Activated CD4-positive, alpha-beta T cell treated with anti-CD3 and anti-CD28 coated beads, Interleukin-2, amount 50 U/mL, for 16 hours (primary cell): ENCODE data around the gene TNRC18.
"Not testable (repeated sequence)": the region's sequence is repeated elsewhere in the genome, so short reads cannot be mapped to it uniquely, and the experiment has no call there.

Source experiments
- DNase-seq: peaks from one replicate; pipeline ENCODE4 v3.0.0-alpha.2; 2020

Gene TNRC18, protein sequence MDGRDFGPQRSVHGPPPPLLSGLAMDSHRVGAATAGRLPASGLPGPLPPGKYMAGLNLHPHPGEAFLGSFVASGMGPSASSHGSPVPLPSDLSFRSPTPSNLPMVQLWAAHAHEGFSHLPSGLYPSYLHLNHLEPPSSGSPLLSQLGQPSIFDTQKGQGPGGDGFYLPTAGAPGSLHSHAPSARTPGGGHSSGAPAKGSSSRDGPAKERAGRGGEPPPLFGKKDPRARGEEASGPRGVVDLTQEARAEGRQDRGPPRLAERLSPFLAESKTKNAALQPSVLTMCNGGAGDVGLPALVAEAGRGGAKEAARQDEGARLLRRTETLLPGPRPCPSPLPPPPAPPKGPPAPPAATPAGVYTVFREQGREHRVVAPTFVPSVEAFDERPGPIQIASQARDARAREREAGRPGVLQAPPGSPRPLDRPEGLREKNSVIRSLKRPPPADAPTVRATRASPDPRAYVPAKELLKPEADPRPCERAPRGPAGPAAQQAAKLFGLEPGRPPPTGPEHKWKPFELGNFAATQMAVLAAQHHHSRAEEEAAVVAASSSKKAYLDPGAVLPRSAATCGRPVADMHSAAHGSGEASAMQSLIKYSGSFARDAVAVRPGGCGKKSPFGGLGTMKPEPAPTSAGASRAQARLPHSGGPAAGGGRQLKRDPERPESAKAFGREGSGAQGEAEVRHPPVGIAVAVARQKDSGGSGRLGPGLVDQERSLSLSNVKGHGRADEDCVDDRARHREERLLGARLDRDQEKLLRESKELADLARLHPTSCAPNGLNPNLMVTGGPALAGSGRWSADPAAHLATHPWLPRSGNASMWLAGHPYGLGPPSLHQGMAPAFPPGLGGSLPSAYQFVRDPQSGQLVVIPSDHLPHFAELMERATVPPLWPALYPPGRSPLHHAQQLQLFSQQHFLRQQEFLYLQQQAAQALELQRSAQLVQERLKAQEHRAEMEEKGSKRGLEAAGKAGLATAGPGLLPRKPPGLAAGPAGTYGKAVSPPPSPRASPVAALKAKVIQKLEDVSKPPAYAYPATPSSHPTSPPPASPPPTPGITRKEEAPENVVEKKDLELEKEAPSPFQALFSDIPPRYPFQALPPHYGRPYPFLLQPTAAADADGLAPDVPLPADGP (N-terminal part only)

DNA sequence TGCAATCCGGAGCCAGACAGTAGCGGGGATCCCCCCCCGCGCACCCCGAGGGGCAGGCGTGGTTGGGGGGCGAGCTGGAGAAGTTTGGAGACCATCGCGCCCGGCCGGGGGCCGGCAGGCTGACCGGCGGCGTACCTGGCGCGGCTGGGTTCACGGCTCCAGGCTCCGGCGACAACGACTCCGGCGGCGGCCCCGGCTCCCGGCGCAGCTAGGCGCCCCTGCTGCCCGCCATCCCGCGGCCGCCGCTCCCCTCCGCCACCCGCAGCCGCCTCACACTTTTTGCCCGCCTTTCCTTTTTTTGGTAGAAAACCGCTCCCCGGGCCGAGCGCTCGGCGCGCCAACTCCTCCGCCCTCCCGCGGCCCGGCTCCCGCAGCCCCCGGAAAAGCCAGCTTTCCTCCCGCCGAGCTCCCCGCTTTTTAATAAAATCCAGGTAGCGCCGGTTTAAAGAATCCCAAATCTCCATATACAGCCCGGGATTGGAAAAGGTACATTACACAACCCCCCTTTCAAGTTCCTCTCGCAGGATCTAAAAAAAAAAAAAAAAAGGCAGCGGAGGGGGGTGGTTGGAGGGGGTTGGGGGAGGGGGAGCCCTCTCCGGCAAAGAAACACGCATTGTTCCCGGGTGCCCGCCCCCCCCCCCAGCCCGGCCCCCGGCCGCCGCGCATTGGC, at the start of gene TNRC18:
TSS of gene TNRC18 (minus strand) at position 529 of the 670 bp plus-strand sequence. CDS start 2,588 bp downstream, outside the sequence.
- DNase-seq = no peak

DNA sequence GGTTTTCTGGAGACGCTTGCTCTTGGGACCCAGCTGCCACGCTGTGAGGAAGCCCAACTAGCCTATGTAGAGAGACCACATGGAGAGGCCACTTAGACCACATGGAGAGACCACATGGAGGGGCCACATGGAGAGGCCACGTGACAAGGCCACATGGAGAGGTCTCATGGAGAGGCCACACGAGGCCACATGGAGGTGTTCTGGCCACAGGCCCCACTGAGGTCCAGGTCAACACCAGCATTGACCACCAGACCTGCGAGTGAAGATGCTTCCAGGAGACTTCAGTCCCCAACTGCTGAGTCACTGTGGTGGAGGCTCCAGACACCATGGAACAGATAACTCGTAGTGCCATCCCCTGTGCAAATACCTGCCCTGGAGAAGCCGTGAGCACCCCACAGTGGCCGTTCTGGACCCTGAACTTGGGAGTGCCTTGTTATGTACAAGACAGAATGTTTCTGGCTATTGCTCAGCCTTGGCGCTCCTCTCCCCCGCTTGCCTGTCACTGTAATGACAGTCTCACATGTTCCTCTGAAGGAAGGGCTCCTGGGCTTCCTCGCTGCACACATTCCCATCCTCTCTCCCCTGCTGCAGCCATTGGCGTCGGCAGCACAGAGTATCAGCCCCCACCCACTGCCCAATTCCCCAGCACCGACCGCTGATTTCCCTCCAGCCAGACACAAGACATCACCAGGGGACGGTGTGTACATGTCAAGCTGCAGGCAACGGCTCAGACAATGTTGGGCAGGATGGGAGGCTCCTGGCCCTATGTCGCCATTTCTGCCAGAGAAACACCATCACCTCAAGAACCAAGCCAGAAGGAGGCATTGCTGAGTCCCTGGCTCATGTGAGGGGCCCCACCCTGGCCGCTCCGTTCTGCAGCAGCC, 49.0 kb upstream of the TNRC18 start:
- no peak for DNase-seq

DNA sequence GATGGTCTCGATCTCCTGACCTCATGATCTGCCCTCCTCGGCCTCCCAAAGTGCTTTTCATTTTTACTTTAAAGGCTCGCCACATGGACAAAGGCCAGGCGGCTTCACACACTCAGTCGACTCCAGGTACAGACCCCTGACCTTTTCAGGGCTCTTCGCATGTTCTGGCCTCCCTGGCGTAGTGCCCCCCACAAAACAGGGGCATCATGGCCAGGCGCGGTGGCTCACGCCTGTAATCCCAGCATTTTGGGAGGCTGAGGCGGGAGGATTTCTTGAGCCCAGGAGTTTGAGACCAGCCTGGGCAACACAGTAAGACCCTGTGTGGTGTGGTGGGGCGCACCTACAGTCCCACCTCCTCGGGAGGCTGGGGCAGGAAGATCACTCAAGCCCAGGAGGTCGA, 48.0 kb upstream of the TNRC18 start:
- not testable (repeated sequence) for DNase-seq

DNA sequence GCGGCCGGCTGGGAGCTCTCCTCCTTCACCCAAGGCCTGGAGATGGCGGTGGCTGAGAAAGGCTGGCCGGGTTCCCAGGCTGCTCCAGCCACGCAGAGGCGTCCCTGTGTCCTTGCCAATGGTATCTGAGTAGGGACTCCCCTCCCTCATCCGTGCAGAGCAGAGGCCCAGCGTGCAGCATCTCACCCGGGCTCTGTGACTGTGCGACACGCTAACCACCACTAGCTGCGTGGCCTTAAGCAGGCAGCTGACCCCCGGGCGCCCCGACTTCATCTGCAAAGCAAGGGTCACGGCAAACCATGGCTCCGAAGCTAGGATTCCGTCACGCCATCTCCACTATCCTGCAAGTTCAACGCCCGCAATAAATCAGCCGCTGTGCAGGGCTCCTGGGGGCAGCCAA, 47.2 kb upstream of the TNRC18 start:
- no peak for DNase-seq

DNA sequence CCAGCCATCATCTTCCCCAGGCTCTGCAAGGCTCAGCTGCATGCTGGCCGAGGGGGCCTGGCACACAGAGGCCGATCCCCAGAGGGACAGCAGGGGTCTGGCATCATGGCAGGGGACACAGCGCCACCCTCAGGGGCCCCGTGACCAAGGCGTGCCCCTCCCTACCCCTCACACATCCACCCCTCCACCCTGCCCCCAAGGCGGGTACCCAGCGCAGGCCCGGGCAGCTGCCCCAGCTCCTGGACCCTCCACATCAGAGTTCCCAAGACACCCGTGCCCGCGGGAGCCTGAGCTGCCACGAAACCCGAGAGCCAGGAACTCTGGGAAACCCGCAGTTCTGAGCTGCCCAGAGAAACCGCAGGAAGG, 46.5 kb upstream of the TNRC18 start:
- no peak for DNase-seq

DNA sequence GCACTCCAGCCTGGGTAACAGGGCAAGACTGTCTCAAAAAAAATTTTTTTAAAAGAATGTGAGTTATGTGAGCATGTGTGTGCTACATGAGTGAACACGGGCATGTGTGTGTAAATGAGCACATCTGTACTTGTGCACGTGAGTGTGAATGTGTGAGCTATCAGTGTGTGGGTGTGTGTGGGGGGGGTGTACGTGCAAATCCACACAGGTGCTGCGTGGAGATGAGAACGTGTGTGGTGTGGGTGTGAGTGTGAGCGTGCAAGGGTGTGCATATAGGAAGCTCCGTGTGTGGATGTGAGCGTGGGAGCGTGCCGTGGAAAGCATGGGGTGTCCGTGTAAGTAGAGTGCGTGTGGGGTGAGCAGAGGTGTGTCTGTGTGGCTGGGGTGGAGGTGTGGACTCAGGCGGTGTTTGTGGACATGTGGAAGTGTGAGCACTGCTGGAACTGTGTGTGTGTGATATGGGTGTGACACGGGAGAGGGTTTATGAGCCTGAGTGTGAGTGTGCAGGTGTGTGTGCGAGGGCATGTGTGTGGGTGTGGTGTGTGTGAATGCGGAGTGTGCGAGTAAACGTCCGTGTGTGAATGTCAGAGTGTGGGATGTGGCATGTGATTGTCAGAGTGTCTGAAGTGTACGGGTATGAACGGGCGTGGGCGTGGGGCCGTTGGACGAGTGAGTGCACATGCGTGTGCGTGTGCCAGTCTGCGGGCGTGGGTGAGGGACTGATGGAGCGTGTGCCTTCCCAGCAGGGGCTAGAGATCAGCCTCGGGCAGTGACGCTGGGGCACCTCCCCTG, 45.9 kb upstream of the TNRC18 start:
- no peak for DNase-seq

DNA sequence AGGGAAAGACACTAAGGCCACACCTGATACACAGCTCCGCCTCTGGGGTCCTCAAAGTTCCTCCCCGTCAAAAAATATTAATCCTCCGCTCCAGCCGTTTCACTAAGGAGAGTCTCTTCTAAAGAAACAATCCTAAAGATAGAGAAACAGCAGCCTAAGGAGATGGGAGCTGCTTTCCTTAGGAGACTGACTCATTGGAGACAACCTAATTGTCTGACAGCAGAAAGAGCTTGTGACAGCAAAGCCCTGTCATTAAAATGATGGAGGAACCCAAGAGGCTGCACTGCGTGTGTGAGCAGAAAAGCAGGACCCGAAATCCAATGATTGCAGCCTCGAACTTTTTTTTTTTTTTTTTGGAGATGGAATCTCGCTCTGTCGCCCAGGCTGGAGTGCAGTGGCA, 44.0 kb upstream of the TNRC18 start:
- no peak for DNase-seq

DNA sequence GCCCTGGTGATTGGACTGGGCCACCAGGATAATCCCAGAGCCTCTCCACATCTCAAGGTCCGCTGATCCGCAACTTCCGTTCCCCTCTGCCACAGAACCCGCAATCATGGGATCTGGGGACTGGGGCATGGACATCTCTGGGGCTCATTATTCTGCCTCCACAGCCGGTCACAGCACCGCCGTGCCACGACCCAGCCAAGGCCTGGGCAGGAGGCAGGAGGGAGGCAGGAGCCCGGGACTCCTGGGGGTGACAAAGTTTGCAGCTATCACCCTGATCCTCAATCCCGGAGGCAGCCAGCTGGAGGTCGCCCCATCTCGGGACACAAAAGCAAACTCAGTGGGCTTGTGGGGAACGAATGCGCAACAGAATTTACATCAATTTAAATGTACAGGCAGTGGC, 42.9 kb upstream of the TNRC18 start:
- no peak for DNase-seq

DNA sequence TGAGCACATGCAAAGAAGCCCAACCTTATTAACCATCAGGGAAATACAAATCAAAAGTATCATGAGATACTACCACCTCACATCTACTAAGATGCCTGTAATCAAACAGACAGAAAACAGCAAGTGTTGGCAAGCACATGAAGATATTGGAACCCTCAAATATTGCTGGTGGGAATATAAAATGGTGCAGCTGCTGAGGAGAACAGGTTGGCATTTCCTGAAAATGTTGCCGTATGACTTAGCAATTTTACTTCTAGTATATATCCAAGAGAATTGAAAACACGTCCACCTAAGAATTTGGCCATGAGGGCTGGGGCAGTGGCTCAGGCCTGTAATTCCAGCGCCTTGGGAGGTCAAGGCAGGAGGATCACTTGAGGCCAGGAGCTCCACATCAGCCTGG, 39.4 kb upstream of the TNRC18 start:
- DNase-seq = no peak

DNA sequence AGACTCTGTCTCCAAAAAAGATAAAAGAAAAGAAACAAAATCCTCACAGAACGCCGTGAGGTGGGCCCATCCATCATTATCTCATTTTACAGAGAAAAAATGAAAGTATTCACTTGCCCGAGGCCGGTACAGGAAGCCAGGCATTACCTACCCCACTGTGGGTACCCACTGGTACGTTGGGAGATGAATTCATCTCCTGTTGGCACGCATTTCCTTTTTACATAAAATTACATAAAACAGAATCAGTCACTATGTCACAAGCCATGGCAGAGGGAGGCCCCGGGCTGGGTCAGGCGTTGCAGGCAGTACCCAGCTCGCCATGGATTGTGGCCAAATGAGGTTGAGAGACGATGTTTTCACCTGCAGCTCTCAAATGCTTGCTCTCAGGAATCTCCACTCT, 38.6 kb upstream of the TNRC18 start:
- DNase-seq = no peak

DNA sequence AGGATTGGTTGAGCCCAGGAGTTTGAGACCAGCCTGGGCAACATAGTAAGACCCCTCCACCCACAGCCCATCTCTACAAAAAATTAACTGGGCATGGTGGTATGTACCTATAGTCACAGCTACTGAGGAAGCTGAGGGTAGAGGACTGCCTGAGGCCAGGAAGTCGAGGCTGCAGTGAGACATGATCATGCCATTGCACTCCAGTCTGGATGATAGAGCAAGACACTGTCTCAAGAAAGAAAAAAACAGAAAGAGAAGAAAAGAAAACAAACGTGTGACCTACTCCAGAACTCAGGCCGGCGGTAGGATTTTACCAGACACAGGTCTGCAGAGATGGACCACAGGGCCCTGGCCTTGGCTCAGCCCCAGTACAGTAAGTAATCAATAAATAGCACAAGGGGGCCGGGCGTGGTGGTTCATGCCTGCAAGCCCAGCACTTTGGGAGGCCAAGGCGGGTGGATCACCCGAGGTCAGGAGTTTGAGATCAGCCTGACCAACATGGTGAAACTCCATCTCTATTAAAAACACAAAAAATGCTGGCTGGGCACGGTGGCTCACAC, 35.4 kb upstream of the TNRC18 start:
- DNase-seq = no peak

DNA sequence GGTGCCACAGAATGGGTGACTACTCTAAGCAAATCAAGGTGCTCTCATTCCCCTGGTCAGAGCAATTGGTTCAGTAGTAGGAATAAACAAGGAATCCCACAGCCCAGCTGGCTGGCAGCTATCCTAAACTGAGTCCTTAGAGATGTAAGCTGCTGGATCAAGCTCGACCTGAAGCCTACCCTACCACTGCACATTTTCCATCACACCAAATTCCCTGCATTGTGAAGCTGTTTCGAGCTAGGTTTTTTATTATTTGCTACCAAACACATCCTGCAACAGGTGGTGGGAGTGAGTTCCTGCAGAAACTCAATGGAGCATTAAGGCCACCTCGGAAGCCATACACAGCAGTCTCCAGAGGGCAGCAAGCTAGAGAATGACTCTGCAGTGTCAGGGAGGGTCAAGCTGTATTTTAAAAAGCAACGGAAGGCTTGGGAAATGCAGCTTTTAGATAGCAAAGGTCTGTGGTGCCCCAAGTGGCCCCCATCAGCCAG, 33.7 kb upstream of the TNRC18 start:
- DNase-seq = no peak

DNA sequence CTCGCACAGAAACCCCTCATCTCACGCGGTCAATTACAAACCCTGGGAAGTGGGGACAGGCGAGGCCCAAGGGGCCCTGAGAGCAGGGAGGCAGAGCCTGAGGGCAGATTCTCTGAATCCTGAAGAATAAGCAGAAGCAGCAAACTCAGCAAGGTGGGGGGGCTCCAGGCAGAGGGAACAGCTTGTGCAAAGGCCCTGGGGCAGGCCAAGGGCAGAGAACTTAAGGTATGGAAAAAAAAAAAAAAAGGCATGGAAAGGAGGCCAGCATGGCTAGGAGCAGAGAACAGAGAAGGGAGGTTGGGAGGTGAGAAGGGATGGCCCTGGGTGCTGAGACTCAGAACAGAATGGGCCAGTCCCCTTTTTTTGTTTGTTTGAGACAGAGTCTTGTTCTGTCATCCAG, 32.8 kb upstream of the TNRC18 start:
- DNase-seq = no peak

DNA sequence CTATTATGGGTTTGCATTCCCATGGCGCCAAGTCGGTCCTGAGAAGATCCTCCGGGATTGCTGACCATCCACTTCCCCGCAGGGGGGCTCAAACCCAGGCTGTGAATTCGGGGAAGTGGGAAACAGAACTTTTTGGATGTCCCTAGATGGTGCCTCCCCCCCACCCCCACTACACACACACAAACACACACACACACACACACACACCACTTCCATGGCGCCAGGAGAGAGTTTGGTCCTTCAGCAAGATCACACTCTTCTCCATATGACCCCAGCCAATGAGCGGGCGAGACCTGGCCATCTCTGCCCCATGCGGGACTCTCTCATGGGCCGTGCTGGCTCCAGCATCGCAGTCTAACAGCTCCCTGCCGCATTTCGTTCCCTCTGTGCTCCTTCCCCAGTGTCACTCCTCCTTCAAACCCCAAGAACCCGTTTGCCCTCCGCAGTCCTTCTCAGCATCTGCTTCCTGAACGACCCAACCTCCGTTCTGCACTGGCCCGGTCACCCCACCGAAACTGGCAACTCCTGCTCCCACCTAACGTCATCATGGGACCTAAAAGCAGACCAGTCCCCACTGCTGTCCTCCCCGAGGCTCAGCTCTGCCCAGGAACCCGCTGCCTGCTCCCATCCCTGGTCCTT, 32.1 kb upstream of the TNRC18 start:
- no peak for DNase-seq

DNA sequence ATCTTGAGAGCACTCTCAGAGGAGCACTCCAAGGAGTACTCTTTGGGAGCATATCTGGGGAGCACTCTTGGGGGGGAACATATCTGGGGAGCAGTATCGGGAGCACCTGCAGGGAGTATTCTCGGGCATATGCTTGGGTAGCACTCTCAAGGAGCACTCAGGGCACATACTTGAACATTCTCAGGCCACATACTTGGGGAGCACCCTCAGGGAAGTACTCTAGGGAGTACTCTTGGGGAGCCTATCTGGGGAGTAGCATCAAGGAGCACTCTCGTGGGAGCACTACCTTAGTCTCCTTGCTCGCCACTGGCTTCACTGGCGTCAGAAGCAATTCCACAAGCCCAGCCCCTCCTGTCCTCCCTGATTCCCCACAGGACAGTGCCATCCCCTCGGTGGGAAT, 31.5 kb upstream of the TNRC18 start:
- no peak for DNase-seq

DNA sequence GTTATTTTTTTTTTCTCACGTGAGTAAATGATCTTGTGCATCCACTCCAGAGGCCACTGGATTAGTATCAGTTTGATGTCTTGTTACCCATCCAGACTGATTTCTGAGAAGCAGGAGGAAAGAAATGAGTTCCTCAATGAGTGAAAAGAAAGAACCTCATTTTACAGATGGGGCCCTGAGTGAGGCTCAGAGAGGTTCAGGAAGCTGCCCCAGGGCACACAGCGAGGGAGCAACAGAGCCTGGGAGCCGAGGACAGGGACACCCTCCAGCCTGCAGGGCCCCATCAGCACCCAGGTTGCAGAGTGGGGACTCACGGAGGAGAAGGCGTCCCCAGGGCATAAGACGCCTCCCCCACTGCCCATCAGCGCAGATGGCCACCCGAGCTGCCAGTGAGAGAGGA, 30.9 kb upstream of the TNRC18 start:
- no peak for DNase-seq

DNA sequence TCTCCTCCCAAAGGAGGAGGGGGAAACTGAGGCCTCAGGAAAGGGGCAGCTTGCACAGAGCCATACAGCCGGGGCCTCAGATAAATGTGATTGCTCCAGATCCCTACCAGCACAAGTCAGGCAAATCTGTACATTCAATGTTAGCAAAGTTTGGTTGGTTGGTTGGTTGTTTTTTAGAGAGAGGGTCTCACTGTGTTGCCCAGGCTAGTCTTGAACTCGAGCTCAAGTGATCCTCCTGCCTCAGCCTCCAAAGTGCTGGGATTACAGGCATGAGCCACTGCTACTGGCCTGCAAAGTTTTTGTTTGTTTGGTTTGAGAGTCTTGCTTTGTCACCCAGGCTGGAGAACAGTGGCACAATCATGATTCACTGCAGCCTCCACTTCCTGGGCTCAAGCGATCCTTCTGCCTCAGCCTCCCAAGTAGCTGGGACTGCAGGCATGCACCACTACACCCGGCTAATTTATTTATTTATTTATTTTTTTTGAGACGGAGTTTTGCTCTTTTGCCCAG, 30.0 kb upstream of the TNRC18 start:
- no peak for DNase-seq

DNA sequence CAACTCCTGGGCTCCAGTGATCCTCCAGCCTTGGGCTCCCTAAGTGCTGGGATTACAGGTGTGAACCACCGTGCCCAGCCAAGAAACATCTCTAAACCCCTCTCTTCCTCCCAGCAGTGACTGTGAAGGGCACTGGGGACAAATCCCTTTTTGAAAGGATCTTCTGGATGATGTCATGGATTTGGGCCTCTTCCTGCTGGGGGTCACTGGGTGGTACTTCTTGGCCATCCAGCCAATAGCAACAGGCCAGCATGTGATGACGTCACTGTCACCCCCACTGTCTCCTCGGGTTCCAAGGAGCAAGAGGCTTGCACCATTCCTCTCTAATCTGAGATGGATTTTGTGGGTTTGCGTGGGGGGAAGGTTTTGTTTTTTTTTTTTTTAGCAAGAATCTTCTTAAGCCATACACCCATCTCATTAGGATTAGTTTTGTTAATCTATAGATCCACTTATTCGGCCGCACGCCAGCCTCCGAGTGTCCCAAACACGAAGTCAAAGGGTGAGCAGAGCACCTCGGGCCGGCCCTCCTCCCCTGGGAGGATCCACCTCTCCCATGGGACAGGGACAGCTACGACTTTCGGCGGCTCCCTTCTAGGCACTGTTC, 29.4 kb upstream of the TNRC18 start:
- DNase-seq = no peak

DNA sequence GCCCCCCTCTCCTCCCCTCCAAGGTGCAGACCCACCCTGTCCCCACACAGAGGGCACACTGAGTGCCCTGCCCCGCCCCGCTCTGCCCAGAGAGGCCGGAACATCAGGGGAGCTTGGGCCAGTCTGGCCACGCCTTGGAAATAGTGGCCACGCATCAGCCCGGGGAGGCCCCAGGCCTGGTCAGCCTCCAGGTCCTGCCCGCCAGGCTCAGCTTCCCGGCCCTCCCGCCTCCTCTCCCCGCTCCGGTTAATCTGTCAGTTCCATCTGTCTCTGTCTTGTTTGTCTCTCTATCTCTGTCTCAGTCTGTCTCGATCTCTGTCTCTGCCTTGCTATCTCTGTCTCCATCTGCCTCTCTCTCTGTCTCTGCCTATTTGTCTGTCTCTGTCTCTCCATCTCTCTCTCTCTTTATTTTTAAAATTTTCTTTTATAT, 28.9 kb upstream of the TNRC18 start:
- DNase-seq = no peak
